Large intestine (tissue), 3 donors: Measurements from ENCODE around the gene TSFM. TPM values are rescaled to one million over a fixed set of nuclear protein-coding genes. Genes with fewer than 3 reads are reported as not detected.

Source experiments
- DNase-seq, 2 donors: peaks; one replicate each; pipeline versions ENCODE4 v3.0.0 to v3.0.0-alpha.2; 2013
- H3K27ac ChIP-seq: one replicate; pipeline ENCODE4 v1.5.1; 2013; ENCODE audit warnings: low read length
- H3K27me3 ChIP-seq: 2 replicates; pipeline ENCODE4 v1.6.1; 2013; ENCODE audit warnings: low read length; ENCODE audit not compliant: control insufficient read depth, insufficient read depth
- H3K36me3 ChIP-seq: 2 replicates; pipeline ENCODE4 v1.6.1; 2013; ENCODE audit warnings: low read length; ENCODE audit not compliant: control insufficient read depth, insufficient read depth
- H3K4me1 ChIP-seq: one replicate; pipeline ENCODE4 v1.6.1; 2013; ENCODE audit warnings: low read length; ENCODE audit not compliant: control insufficient read depth, insufficient read depth
- H3K4me3 ChIP-seq: one replicate; pipeline ENCODE4 v1.5.1; 2013; ENCODE audit warnings: low read length
- H3K9me3 ChIP-seq: one replicate; pipeline ENCODE4 v1.6.1; 2013; ENCODE audit warnings: mild to moderate bottlenecking, low read depth, low read length, moderate library complexity; ENCODE audit not compliant: control insufficient read depth
- WGBS: methylation state at CpG from one replicate; pipeline ENCODE4 v1.1.5; 2013; ENCODE audit warnings: low lambda C conversion rate; ENCODE audit not compliant: insufficient coverage; 5-methylcytosine and 5-hydroxymethylcytosine counted together
- polyA plus RNA-seq: library from polyadenylated mRNA; unstranded; fragments of 120-200 nt; gene quantifications from one replicate; pipeline ENCODE4 v1.2.1, GENCODE V29; 2013

The TSFM gene
- polyA plus RNA-seq, 1 donor = 36.0 TPM

GRCh38 chr12:57823131-57823907 is 40.7 kb downstream of the TSFM start:
- no peaks in the 10 kb centered on the region for H3K27me3 ChIP-seq
- no peak overlapping the region for H3K27ac ChIP-seq
- DNase-seq = no peak
- peaks cover 80% of the 10 kb centered on the region for H3K36me3 ChIP-seq
- no peaks in the 10 kb centered on the region for H3K4me1 ChIP-seq
- WGBS = no CpG with 5 or more reads among the region's 17 CpGs
- no peaks in the 10 kb centered on the region for H3K9me3 ChIP-seq
- no peak overlapping the region for H3K4me3 ChIP-seq

- Histone ChIP-seq H3K9me3 (no peaks in the 10 kb centered on the region), H3K27ac (no peak overlapping the region), H3K4me1 (no peaks in the 10 kb centered on the region), H3K27me3 (no peaks in the 10 kb centered on the region), H3K4me3 (no peak overlapping the region), H3K36me3 (peaks cover 84% of the 10 kb centered on the region)
- DNase-seq = no peak
- no CpG with 5 or more reads among the region's 18 CpGs for WGBS
Observed at GRCh38 chr12:57823908-57824640, 41.5 kb downstream of the TSFM start.

- no peak overlapping the region for H3K27ac ChIP-seq
- H3K36me3 ChIP-seq = peaks cover 89% of the 10 kb centered on the region
- DNase-seq = no peak
- H3K4me3 ChIP-seq = no peak overlapping the region
- no CpG with 5 or more reads among the region's 2 CpGs for WGBS
- H3K4me1 ChIP-seq = no peaks in the 10 kb centered on the region
- H3K27me3 ChIP-seq = no peaks in the 10 kb centered on the region
- no peaks in the 10 kb centered on the region for H3K9me3 ChIP-seq
Observed at GRCh38 chr12:57825451-57825850, 42.9 kb downstream of the TSFM start.

GRCh38 chr12:57826400-57826799 is 43.8 kb downstream of the TSFM start:
- Histone ChIP-seq H3K4me3 (no peak overlapping the region), H3K27ac (no peak overlapping the region), H3K27me3 (no peaks in the 10 kb centered on the region), H3K4me1 (no peaks in the 10 kb centered on the region), H3K9me3 (no peaks in the 10 kb centered on the region), H3K36me3 (peaks cover 84% of the 10 kb centered on the region)
- no CpG with 5 or more reads among the region's 2 CpGs for WGBS
- DNase-seq = no peak

- peaks cover 3% of the 10 kb centered on the region for H3K4me1 ChIP-seq
- H3K36me3 ChIP-seq = peaks cover 78% of the 10 kb centered on the region
- H3K27ac ChIP-seq = no peak overlapping the region
- no peak overlapping the region for H3K4me3 ChIP-seq
- WGBS = 83% methylated on average over 1 of the region's 1 CpG
- no peaks in the 10 kb centered on the region for H3K27me3 ChIP-seq
- DNase-seq = no peak
- no peaks in the 10 kb centered on the region for H3K9me3 ChIP-seq
Observed at GRCh38 chr12:57826966-57827365, 44.4 kb downstream of the TSFM start.

GRCh38 chr12:57829025-57829777 is 46.6 kb downstream of the TSFM start:
- H3K27ac ChIP-seq = no peak overlapping the region
- DNase-seq = no peak
- H3K27me3 ChIP-seq = no peaks in the 10 kb centered on the region
- no peak overlapping the region for H3K4me3 ChIP-seq
- H3K9me3 ChIP-seq = no peaks in the 10 kb centered on the region
- H3K36me3 ChIP-seq = peaks cover 58% of the 10 kb centered on the region
- WGBS = no CpG with 5 or more reads among the region's 10 CpGs
- peaks cover 13% of the 10 kb centered on the region for H3K4me1 ChIP-seq

GRCh38 chr12:57830393-57830792 is 47.8 kb downstream of the TSFM start:
- H3K9me3 ChIP-seq = no peaks in the 10 kb centered on the region
- no peak overlapping the region for H3K27ac ChIP-seq
- no CpG with 5 or more reads among the region's 2 CpGs for WGBS
- peaks cover 46% of the 10 kb centered on the region for H3K36me3 ChIP-seq
- no peak overlapping the region for H3K4me3 ChIP-seq
- H3K4me1 ChIP-seq = peaks cover 19% of the 10 kb centered on the region
- H3K27me3 ChIP-seq = no peaks in the 10 kb centered on the region
- DNase-seq = no peak

GRCh38 chr12:57832966-57833365 is 50.4 kb downstream of the TSFM start:
- DNase-seq = no peak
- peaks cover 22% of the 10 kb centered on the region for H3K36me3 ChIP-seq
- no peak overlapping the region for H3K4me3 ChIP-seq
- WGBS = no CpG with 5 or more reads among the region's 10 CpGs
- no peaks in the 10 kb centered on the region for H3K9me3 ChIP-seq
- no peak overlapping the region for H3K27ac ChIP-seq
- H3K4me1 ChIP-seq = peaks cover 43% of the 10 kb centered on the region
- no peaks in the 10 kb centered on the region for H3K27me3 ChIP-seq

- Histone ChIP-seq H3K9me3 (no peaks in the 10 kb centered on the region), H3K4me1 (peaks cover 50% of the 10 kb centered on the region), H3K36me3 (peaks cover 21% of the 10 kb centered on the region), H3K27ac (no peak overlapping the region), H3K27me3 (no peaks in the 10 kb centered on the region), H3K4me3 (no peak overlapping the region)
- DNase-seq = no peak
- 67% methylated on average over 1 of the region's 3 CpGs for WGBS
Observed at GRCh38 chr12:57833672-57834071, 51.1 kb downstream of the TSFM start.

- H3K27me3 ChIP-seq = no peaks in the 10 kb centered on the region
- H3K9me3 ChIP-seq = no peaks in the 10 kb centered on the region
- no CpG with 5 or more reads among the region's 1 CpG for WGBS
- no peak overlapping the region for H3K27ac ChIP-seq
- DNase-seq = no peak
- peaks cover 18% of the 10 kb centered on the region for H3K36me3 ChIP-seq
- H3K4me1 ChIP-seq = peaks cover 55% of the 10 kb centered on the region
- no peak overlapping the region for H3K4me3 ChIP-seq
Observed at GRCh38 chr12:57834086-57834876, 51.7 kb downstream of the TSFM start.
